Transverse colon (tissue), 3 donors: ENCODE data around the gene INAFM2.
A peak's percentile ranks its signal among the peaks of the same experiment; 100 is the strongest.

Experiments used
- POLR2A ChIP-seq: fragments of 450-650 bp; IDR thresholded peaks from one replicate; pipeline ENCODE4 v1.6.1; 2016; ENCODE audit warnings: antibody characterized with exemption, mild to moderate bottlenecking, moderate library complexity
- TF ChIP-seq, protein P1 (sequence below), 5 experiments: fragments of 200-600 bp in 3 of 5; fragments of 450-650 bp in 2 of 5; sonication (generic) in 3 of 5; IDR thresholded peaks; 1 replicate in 2 of 5; 2 replicates in 3 of 5; pipeline ENCODE4 v1.5.1; 2016 to 2017; ENCODE audit warnings: antibody characterized with exemption in 5 of 5, inconsistent platforms in 3 of 5, mild to moderate bottlenecking in 2 of 5, moderate library complexity in 1 of 5

DNA sequence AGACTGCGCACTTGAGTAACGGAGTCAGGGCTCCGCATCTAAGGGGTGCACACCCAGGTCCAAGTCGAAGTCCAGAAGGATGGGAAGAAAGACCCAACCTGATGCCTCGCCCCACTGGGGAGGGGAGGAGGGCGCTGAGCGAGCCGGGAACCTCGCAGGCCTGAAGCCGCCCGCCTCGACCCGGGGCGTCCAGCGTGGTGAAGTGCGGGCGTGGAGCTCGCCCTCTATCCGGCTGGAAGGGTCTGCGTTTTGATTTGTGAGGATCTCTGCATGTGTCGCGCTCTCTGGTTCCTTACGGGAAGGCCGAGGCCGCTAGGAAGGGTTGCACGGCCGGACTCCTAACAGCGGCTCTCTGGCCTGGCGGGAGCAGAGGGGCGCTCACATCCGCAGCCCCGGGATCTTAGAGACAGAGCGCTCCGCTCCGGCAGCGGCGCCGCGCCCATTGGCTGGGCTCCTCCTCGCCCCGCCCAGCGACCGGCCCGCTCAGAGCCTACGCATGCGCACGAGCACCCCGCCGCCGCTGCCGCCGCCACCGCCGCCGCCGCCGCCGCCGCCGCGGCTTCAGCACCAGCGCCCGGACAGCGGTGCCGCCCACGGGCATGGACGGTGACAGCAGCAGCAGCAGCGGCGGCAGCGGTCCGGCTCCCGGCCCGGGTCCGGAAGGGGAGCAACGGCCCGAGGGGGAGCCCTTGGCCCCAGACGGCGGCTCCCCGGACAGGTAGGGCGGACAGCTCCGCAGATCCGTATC lies 34.4 kb downstream of the INAFM2 start, which contains the start of gene DISP2:
- TF ChIP-seq, protein P1, sequence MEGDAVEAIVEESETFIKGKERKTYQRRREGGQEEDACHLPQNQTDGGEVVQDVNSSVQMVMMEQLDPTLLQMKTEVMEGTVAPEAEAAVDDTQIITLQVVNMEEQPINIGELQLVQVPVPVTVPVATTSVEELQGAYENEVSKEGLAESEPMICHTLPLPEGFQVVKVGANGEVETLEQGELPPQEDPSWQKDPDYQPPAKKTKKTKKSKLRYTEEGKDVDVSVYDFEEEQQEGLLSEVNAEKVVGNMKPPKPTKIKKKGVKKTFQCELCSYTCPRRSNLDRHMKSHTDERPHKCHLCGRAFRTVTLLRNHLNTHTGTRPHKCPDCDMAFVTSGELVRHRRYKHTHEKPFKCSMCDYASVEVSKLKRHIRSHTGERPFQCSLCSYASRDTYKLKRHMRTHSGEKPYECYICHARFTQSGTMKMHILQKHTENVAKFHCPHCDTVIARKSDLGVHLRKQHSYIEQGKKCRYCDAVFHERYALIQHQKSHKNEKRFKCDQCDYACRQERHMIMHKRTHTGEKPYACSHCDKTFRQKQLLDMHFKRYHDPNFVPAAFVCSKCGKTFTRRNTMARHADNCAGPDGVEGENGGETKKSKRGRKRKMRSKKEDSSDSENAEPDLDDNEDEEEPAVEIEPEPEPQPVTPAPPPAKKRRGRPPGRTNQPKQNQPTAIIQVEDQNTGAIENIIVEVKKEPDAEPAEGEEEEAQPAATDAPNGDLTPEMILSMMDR (IDR thresholded peaks at IDR 0.05), result peak in 1 of 5 experiments; percentile 10
- peak; percentile 80 for TF ChIP-seq POLR2A
